ENCODE measurements around the gene BAZ2B. TPM values are rescaled to one million over a fixed set of nuclear protein-coding genes. Genes with fewer than 3 reads are reported as not detected.

BAZ2B gene
- total RNA-seq, 1 donor from 2014 or later = 69.8 TPM

DNA sequence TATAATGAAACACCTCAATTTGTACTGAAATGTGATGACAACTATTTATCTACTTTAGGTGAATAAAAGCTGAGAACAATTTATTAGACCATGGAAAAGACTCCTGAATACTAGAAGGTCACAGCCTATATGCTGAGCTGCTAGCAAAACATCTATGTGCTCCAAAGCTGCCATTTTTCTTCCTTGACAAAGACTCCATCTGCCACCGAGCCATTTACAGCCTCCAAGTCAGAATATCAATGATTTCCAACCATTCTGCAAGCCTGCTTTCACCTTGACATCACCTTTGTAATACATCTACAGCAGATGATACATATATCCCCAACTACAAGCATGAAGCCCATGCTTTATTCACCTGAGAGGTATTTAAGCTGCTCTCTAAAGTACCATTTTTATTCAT is 84.9 kb downstream of the BAZ2B start:
- no peak for TF ChIP-seq EZH2 (IDR thresholded peaks at IDR 0.05; ENCODE audit: insufficient read depth, low read length)
- TF ChIP-seq, protein P1, sequence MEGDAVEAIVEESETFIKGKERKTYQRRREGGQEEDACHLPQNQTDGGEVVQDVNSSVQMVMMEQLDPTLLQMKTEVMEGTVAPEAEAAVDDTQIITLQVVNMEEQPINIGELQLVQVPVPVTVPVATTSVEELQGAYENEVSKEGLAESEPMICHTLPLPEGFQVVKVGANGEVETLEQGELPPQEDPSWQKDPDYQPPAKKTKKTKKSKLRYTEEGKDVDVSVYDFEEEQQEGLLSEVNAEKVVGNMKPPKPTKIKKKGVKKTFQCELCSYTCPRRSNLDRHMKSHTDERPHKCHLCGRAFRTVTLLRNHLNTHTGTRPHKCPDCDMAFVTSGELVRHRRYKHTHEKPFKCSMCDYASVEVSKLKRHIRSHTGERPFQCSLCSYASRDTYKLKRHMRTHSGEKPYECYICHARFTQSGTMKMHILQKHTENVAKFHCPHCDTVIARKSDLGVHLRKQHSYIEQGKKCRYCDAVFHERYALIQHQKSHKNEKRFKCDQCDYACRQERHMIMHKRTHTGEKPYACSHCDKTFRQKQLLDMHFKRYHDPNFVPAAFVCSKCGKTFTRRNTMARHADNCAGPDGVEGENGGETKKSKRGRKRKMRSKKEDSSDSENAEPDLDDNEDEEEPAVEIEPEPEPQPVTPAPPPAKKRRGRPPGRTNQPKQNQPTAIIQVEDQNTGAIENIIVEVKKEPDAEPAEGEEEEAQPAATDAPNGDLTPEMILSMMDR (IDR thresholded peaks at IDR 0.05; ENCODE audit: insufficient read depth, low read depth, low read length) = no peak
- Mint-ChIP-seq H3K9me3 (ENCODE audit: unreplicated experiment) (no peaks in the 10 kb centered on the region), H3K27me3 (ENCODE audit: low read depth, unreplicated experiment) (no peaks in the 10 kb centered on the region), H3K4me3 (ENCODE audit: unreplicated experiment) (no peak overlapping the region), H3K4me1 (ENCODE audit: low read depth, unreplicated experiment) (no peaks in the 10 kb centered on the region), H3K27ac (ENCODE audit: unreplicated experiment) (no peak overlapping the region), H3K36me3 (ENCODE audit: low read depth, unreplicated experiment) (peaks cover 5% of the 10 kb centered on the region)
- H4K20me1 ChIP-seq (ENCODE audit: insufficient read depth, low read length) = peaks cover 5% of the 10 kb centered on the region
- H3K27me3 ChIP-seq (ENCODE audit: insufficient read depth, low read length) = no peaks in the 10 kb centered on the region
- no peak overlapping the region for H2AFZ ChIP-seq (ENCODE audit: low read depth, low read length)
- H3K4me2 ChIP-seq (ENCODE audit: low read length) = no peak overlapping the region
- no peak for FAIRE-seq
- no peak overlapping the region for H3K27ac ChIP-seq (ENCODE audit: low read depth, low read length)
- H3K9me3 ChIP-seq (ENCODE audit: insufficient read depth, low read depth, low read length) = no peaks in the 10 kb centered on the region
- H3K36me3 ChIP-seq (ENCODE audit: insufficient read depth, low read length) = no peaks in the 10 kb centered on the region
- no peak overlapping the region for H3K9ac ChIP-seq (ENCODE audit: low read length)
- no peak for DNase-seq (ENCODE audit: low read depth)
- no peaks in the 10 kb centered on the region for H3K79me2 ChIP-seq (ENCODE audit: insufficient read depth, low read length)
- H3K4me1 ChIP-seq (ENCODE audit: insufficient read depth, low read length) = no peaks in the 10 kb centered on the region
- no peak overlapping the region for H3K4me3 ChIP-seq (ENCODE audit: insufficient read depth, low read depth, low read length)

DNA sequence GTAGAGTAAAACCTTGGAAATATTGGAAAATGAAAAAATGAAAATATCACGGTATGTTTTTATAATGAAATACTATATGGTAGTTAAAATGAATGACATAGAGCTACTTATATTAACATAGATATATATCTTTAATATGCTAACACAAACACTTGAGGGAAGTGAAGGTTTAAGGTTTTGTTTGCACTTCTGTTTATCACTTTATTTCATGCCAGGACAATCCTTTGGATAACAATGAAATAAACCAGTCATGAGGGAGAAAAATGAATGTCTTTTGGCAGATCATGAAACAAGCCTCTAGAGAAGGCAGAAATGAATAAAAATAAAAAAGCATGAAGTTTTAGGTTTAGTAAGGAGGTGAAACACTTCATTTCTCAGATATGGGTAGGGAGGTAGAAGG is 89.9 kb downstream of the BAZ2B start:
- no peak for DNase-seq (ENCODE audit: low read depth)
- H3K27me3 ChIP-seq (ENCODE audit: insufficient read depth, low read length) = no peaks in the 10 kb centered on the region
- Mint-ChIP-seq H3K36me3 (ENCODE audit: low read depth, unreplicated experiment) (peaks cover 5% of the 10 kb centered on the region), H3K4me3 (ENCODE audit: unreplicated experiment) (no peak overlapping the region), H3K27ac (ENCODE audit: unreplicated experiment) (no peak overlapping the region), H3K27me3 (ENCODE audit: low read depth, unreplicated experiment) (no peaks in the 10 kb centered on the region), H3K4me1 (ENCODE audit: low read depth, unreplicated experiment) (no peaks in the 10 kb centered on the region), H3K9me3 (ENCODE audit: unreplicated experiment) (no peaks in the 10 kb centered on the region)
- no peak overlapping the region for H3K9ac ChIP-seq (ENCODE audit: low read length)
- no peak for TF ChIP-seq EZH2 (IDR thresholded peaks at IDR 0.05; ENCODE audit: insufficient read depth, low read length)
- TF ChIP-seq, protein P1 (IDR thresholded peaks at IDR 0.05; ENCODE audit: insufficient read depth, low read depth, low read length) = no peak
- H3K4me3 ChIP-seq (ENCODE audit: insufficient read depth, low read depth, low read length) = no peak overlapping the region
- H3K79me2 ChIP-seq (ENCODE audit: insufficient read depth, low read length) = peaks cover 3% of the 10 kb centered on the region
- no peaks in the 10 kb centered on the region for H3K36me3 ChIP-seq (ENCODE audit: insufficient read depth, low read length)
- no peak overlapping the region for H2AFZ ChIP-seq (ENCODE audit: low read depth, low read length)
- no peaks in the 10 kb centered on the region for H4K20me1 ChIP-seq (ENCODE audit: insufficient read depth, low read length)
- H3K4me2 ChIP-seq (ENCODE audit: low read length) = no peak overlapping the region
- no peaks in the 10 kb centered on the region for H3K4me1 ChIP-seq (ENCODE audit: insufficient read depth, low read length)
- FAIRE-seq = no peak
- no peaks in the 10 kb centered on the region for H3K9me3 ChIP-seq (ENCODE audit: insufficient read depth, low read depth, low read length)
- no peak overlapping the region for H3K27ac ChIP-seq (ENCODE audit: low read depth, low read length)

DNA sequence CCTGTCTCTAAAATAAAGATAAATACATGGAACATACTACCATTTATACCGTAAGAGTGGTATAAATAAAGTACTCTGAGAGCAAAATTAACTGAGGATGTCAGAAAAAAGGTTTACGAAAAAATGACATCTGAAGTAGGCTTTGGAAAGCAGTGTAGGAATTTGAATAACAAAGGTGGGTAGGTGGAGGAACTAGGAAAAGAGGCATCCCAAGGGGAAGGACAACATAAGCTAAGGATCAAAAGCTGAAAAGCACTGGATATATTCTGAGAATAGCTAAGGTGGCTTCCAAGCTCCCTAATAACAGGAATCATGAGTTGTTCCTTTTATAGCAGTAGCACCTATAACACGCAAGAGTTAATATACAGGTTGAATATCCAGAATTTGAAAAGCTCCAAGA is 91.3 kb downstream of the BAZ2B start:
- Mint-ChIP-seq H3K27me3 (ENCODE audit: low read depth, unreplicated experiment) (no peaks in the 10 kb centered on the region), H3K27ac (ENCODE audit: unreplicated experiment) (no peak overlapping the region), H3K4me1 (ENCODE audit: low read depth, unreplicated experiment) (no peaks in the 10 kb centered on the region), H3K9me3 (ENCODE audit: unreplicated experiment) (no peaks in the 10 kb centered on the region), H3K36me3 (ENCODE audit: low read depth, unreplicated experiment) (peaks cover 5% of the 10 kb centered on the region), H3K4me3 (ENCODE audit: unreplicated experiment) (no peak overlapping the region)
- TF ChIP-seq, protein P1 (IDR thresholded peaks at IDR 0.05; ENCODE audit: insufficient read depth, low read depth, low read length) = no peak
- no peak for TF ChIP-seq EZH2 (IDR thresholded peaks at IDR 0.05; ENCODE audit: insufficient read depth, low read length)
- Histone ChIP-seq H3K79me2 (ENCODE audit: insufficient read depth, low read length) (peaks cover 3% of the 10 kb centered on the region), H3K27me3 (ENCODE audit: insufficient read depth, low read length) (no peaks in the 10 kb centered on the region), H3K4me1 (ENCODE audit: insufficient read depth, low read length) (no peaks in the 10 kb centered on the region), H3K9me3 (ENCODE audit: insufficient read depth, low read depth, low read length) (no peaks in the 10 kb centered on the region), H4K20me1 (ENCODE audit: insufficient read depth, low read length) (no peaks in the 10 kb centered on the region), H3K27ac (ENCODE audit: low read depth, low read length) (no peak overlapping the region), H3K4me2 (ENCODE audit: low read length) (no peak overlapping the region), H3K4me3 (ENCODE audit: insufficient read depth, low read depth, low read length) (no peak overlapping the region), H3K9ac (ENCODE audit: low read length) (no peak overlapping the region), H2AFZ (ENCODE audit: low read depth, low read length) (no peak overlapping the region), H3K36me3 (ENCODE audit: insufficient read depth, low read length) (no peaks in the 10 kb centered on the region)
- DNase-seq (ENCODE audit: low read depth) = no peak
- FAIRE-seq = no peak

Measured in astrocyte (in vitro differentiated cells and primary cell).